ENCODE data around the gene PRELID2. TPM values are rescaled to one million over a fixed set of nuclear protein-coding genes. Genes with fewer than 3 reads are reported as not detected.

The PRELID2 gene
- total RNA-seq, 3 donors from 2014 or later = 15.5 to 24.6 (median 23.1) TPM

- Histone ChIP-seq H3K27ac (no peak overlapping the region), H3K36me3 (no peaks in the 10 kb centered on the region), H3K9me3 (no peaks in the 10 kb centered on the region), H3K27me3 (no peaks in the 10 kb centered on the region), H3K4me3 (no peak overlapping the region), H3K4me1 (peaks cover 0 to 6% of the 10 kb centered on the region in 2 donors)
- no peak for DNase-seq (ENCODE audit: low spot score in 2 of 2)
- intact Hi-C loops (cut with DNase I; ENCODE audit: low total_unique reads) = loop anchor here (10.0 kb wide), 1 partner anchor 521 kb away; no protein-coding TSS in a partner anchor
- TF ChIP-seq POLR2A (IDR thresholded peaks at IDR 0.05) = no peak
- TF ChIP-seq, protein P1, sequence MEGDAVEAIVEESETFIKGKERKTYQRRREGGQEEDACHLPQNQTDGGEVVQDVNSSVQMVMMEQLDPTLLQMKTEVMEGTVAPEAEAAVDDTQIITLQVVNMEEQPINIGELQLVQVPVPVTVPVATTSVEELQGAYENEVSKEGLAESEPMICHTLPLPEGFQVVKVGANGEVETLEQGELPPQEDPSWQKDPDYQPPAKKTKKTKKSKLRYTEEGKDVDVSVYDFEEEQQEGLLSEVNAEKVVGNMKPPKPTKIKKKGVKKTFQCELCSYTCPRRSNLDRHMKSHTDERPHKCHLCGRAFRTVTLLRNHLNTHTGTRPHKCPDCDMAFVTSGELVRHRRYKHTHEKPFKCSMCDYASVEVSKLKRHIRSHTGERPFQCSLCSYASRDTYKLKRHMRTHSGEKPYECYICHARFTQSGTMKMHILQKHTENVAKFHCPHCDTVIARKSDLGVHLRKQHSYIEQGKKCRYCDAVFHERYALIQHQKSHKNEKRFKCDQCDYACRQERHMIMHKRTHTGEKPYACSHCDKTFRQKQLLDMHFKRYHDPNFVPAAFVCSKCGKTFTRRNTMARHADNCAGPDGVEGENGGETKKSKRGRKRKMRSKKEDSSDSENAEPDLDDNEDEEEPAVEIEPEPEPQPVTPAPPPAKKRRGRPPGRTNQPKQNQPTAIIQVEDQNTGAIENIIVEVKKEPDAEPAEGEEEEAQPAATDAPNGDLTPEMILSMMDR (IDR thresholded peaks at IDR 0.05) = peak; percentile 10 to 67 (median 62)
Observed at GRCh38 chr5:145825751-145826180, 9.4 kb downstream of the PRELID2 start.

DNA sequence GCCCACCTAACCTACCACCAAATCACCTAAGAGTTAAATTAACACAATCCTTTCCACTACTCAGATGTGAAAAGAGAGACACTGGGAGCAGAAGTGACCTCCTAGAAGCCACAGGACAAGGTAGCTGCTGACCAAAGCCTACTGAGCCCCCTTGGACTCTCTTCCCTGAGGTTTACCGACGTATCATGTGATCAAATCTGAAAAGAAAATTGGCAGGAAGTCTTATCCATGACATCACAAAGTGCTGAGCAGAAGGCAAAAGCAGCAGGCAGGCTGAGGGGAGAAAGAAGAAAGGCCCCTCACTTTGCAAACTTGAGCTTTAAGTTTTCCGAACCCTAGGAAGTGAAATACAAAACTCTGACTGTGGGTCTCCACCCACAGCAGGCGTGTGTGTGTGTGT lies 11.1 kb downstream of the PRELID2 start:
- TF ChIP-seq, protein P1 (IDR thresholded peaks at IDR 0.05) = no peak
- TF ChIP-seq POLR2A (IDR thresholded peaks at IDR 0.05) (no peak), POLR2AphosphoS5 (IDR thresholded peaks at IDR 0.05) (no peak)
- no peaks in the 10 kb centered on the region for H3K27me3 ChIP-seq
- no peaks in the 10 kb centered on the region for H3K4me1 ChIP-seq
- intact Hi-C loops (cut with DNase I; ENCODE audit: low total_unique reads) = loop anchor here (10.0 kb wide), 1 partner anchor 519 kb away; no protein-coding TSS in a partner anchor
- DNase-seq (ENCODE audit: low spot score in 2 of 2) = no peak
- no peak overlapping the region for H3K4me3 ChIP-seq
- H3K27ac ChIP-seq = no peak overlapping the region
- no peaks in the 10 kb centered on the region for H3K9me3 ChIP-seq
- H3K36me3 ChIP-seq = no peaks in the 10 kb centered on the region

GRCh38 chr5:145818604-145819003 lies 16.5 kb downstream of the PRELID2 start:
- no peak for DNase-seq (ENCODE audit: low spot score in 2 of 2)
- no peaks in the 10 kb centered on the region for H3K27me3 ChIP-seq
- H3K27ac ChIP-seq = no peak overlapping the region
- intact Hi-C loops (cut with DNase I; ENCODE audit: low total_unique reads) = no loop called here
- TF ChIP-seq POLR2A (IDR thresholded peaks at IDR 0.05) (no peak), POLR2AphosphoS5 (IDR thresholded peaks at IDR 0.05) (no peak)
- TF ChIP-seq, protein P1 (IDR thresholded peaks at IDR 0.05) = no peak
- no peaks in the 10 kb centered on the region for H3K4me1 ChIP-seq
- H3K36me3 ChIP-seq = no peaks in the 10 kb centered on the region
- no peak overlapping the region for H3K4me3 ChIP-seq
- H3K9me3 ChIP-seq = no peaks in the 10 kb centered on the region

DNA sequence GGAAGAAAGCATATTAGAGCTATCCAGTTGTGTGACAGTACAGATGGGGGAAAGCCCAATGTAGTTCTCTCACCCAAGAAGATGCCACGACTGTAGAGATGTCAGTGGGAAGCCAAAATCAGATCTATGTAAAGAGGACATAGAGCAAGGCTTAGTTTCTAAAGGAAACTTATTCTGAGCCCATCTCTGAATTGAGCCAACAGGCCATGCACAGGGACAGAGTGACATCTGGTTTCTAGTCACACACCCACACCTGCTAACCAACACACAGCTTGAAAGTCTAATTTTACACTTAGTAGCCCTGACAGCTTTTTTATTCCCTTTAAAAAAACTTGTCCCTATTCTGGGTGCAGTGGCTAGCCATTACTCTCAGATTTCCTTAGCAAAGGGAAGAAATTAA lies 22.3 kb downstream of the PRELID2 start:
- TF ChIP-seq, protein P1 (IDR thresholded peaks at IDR 0.05) = no peak
- TF ChIP-seq POLR2A (IDR thresholded peaks at IDR 0.05) (no peak), POLR2AphosphoS5 (IDR thresholded peaks at IDR 0.05) (no peak)
- no peaks in the 10 kb centered on the region for H3K9me3 ChIP-seq
- intact Hi-C loops (cut with DNase I; ENCODE audit: low total_unique reads) = no loop called here
- no peaks in the 10 kb centered on the region for H3K36me3 ChIP-seq
- H3K4me3 ChIP-seq = no peak overlapping the region
- no peak overlapping the region for H3K27ac ChIP-seq
- DNase-seq (ENCODE audit: low spot score in 2 of 2) = no peak
- no peaks in the 10 kb centered on the region for H3K4me1 ChIP-seq
- H3K27me3 ChIP-seq = no peaks in the 10 kb centered on the region

GRCh38 chr5:145811834-145812625 lies 23.1 kb downstream of the PRELID2 start:
- Histone ChIP-seq H3K27me3 (no peaks in the 10 kb centered on the region), H3K4me3 (no peak overlapping the region), H3K27ac (no peak overlapping the region), H3K4me1 (no peaks in the 10 kb centered on the region), H3K9me3 (no peaks in the 10 kb centered on the region), H3K36me3 (no peaks in the 10 kb centered on the region)
- intact Hi-C loops (cut with DNase I; ENCODE audit: low total_unique reads) = no loop called here
- TF ChIP-seq, protein P1 (IDR thresholded peaks at IDR 0.05) = no peak
- no peak for TF ChIP-seq POLR2A (IDR thresholded peaks at IDR 0.05)
- no peak for TF ChIP-seq POLR2AphosphoS5 (IDR thresholded peaks at IDR 0.05)
- DNase-seq (ENCODE audit: low spot score in 2 of 2) = no peak

Data from breast epithelium (tissue), 4 donors.